HL-60/S4 (cell line): Measurements from ENCODE around the gene ELOVL5.
"Not testable (repeated sequence)": the region's sequence is repeated elsewhere in the genome, so short reads cannot be mapped to it uniquely, and the experiment has no call there.

Experiments used
- in situ Hi-C: fragments of 300-500 bp; cut with MboI; formaldehyde crosslinking; loops from 2 replicates; pipeline ENCODE4 v1.14.3; 2022; ENCODE audit warnings: low sequenced_read_pairs

Gene ELOVL5

DNA sequence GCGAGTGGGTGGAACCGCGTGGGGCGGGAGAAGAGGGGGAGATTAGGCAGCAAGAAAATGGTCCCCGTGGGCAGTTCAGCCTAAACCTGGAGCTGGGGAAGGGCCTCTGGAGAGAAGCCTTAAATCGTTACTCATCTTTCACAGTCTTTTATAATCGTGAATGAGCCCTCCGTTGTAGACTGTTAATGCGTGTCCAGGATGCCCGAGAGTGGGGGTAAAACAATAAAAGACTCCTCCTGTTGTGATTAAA lies 11.0 kb upstream of the ELOVL5 start:
- in situ Hi-C loops, result no loop called here

- in situ Hi-C loops, result no loop called here
Measured at GRCh38 chr6:53359095-53359842, 10.5 kb upstream of the ELOVL5 start.

DNA sequence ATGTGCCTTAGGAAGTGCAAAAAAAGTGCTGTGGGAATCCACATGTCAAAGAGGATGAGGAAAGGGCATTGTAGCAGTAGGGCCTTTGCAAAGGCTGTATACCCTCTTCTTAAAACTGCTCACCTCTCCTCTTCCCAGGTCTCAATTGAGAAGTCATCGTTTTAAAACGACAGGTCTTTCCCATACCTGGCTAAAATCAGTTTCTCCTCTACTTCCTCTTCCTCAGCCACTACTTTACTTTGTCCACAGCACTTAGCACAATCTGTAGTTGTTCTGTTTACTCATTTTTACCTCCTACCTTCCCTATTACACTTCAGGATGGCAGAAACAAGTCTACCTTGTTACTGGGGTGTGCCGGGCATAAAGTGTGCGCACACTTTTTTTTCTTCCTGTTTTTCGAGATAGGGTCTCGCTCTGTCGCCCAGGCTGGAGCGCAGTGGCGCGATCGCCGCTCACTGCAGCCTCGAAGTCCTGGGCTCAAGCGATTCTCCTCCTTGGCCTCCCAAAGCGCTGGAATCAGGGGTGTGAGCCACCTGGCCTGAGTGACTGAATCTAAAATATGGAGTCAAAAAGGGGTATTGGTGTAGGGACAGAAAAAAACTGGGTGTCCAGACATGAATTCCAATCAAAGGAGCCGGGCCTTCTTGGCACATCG lies 9.8 kb upstream of the ELOVL5 start:
- in situ Hi-C loops, result no loop called here

DNA sequence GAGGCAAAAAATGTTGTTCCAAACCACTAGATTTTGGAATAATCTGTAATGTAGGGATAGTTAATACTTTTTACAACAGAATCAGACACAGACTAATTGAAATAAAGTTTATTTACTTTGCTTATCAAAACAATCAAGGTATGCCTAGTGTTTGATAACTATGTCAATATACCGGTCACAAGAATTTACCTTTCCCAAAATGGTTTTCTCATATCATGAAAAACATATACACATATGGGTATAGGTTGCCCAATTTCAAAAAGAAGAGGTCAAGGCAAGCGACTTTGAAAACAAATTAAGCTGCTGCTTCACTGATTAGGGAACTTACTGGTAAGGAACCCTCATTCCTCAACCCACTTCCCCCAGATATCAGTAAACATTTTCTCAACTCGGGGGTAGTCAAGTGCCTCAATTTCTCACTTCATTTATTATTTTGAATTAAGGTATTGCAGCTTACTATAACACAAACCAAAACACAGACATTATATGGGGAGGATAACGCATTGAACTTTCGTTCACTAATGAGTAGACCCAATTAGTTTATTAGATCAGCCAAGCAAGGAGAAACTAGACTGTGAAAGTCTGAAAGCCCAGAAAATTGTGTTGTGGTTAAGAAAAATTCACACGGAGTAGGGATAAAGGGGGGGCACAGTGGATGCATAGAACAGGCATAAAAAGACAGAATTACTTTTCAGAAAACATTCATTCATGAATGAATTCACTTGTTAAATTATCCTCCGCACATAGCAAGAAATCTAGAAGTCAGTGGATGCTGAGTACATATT lies 9.0 kb upstream of the ELOVL5 start:
- in situ Hi-C loops, result no loop called here

- in situ Hi-C loops, result no loop called here
Measured at GRCh38 chr6:53353624-53354023, 4.9 kb upstream of the ELOVL5 start.

DNA sequence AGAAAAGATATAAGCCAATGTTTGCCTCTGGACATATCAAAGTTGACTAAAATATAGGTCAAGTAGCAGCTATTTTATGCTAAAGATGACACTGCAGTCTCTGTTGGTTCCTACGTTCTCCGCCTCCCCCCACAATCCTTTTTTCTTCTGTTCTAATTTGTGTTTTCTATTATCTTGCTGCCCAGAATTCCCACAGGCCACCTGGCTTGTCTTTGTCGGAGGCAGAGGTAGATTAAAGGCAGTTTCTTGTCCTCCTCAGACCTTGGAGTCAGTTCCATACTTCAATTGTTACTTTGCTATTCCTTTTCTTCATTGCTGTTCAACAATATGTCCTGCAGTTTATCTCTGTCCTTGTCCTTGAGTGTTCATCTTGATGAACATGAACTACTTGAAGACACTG lies 3.6 kb upstream of the ELOVL5 start:
- in situ Hi-C loops, result no loop called here

- in situ Hi-C loops, result no loop called here
Measured at GRCh38 chr6:53349209-53349693, 501 bp upstream of the ELOVL5 start.

DNA sequence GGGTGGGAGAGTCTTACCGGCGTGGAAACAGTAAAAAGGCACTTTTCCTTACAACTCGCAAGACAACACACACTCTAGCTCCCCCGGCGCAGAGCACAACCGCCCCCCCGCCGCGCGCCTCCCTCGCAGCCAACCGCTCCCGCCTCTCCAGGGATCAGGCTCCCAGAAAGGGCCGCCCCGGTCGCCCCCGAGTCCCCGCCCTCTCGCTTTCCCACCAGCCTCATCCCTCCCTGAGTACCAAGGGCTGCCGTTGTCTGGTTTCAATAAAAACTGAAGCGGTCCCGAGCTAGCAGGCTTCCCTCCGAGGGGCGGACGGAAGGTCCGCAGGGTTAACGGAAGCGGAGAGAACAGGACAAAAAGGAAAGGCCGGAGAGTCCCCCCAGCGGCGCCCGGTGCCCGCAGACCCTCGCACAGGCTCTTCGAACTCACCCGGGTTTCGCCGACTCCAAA lies 804 bp downstream of the ELOVL5 start:
- in situ Hi-C loops, result no loop called here

DNA sequence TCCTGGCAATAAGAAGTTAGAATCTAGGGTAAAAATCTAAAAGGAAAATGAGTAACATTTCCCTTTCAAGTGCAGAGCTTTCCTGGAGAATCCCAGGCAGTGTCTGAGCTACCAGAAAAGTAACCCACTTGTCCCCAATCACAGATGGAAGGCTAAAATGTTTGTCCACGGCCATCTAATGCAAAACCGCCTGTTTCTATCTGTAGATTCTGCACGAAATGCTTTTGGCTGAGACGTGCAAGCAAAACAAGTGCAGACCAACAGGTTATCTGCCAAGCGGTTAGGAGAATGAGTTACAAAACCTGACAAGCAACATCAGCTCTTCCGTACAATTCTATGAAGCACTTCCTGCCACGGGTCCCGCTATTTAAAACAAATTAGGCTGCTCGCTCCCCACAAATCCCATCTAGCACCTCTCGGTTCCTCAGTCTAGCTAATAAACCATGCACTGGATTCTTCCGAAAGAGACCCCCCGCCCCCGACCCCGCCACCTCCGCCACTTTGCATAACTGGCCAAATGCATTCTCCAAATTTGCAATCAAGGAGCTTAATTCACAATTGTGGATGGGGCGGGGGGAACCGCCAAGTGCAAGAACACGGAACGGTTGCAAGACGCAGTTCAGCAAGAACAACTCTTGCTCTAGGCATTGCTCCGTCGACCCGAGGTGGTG lies 1.4 kb downstream of the ELOVL5 start:
- in situ Hi-C loops, result no loop called here

GRCh38 chr6:53346049-53346448 lies 2.7 kb downstream of the ELOVL5 start:
- in situ Hi-C loops, result not testable (repeated sequence)

GRCh38 chr6:53344969-53345368 lies 3.8 kb downstream of the ELOVL5 start:
- in situ Hi-C loops, result no loop called here

DNA sequence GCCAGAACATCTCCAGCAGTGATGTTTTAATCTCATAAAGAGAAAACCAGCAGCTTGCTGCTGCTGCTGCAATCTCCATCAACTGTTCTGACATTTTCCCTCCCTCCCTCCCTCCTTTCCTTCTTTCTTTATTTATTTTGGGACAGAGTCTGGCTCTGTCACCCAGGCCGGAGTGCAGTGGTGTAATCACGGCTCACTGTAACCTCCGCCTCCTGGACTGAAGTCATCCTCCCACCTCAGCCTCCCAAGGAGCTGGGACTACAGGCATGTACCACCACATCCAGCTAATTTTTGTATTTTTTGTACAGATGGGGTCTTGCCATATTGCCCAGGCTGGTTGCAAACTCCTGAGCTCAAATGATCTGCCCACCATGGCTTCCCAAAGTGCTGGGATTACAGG lies 5.7 kb downstream of the ELOVL5 start:
- in situ Hi-C loops, result no loop called here

- in situ Hi-C loops, result no loop called here
Measured at GRCh38 chr6:53342217-53342616, 6.5 kb downstream of the ELOVL5 start.

DNA sequence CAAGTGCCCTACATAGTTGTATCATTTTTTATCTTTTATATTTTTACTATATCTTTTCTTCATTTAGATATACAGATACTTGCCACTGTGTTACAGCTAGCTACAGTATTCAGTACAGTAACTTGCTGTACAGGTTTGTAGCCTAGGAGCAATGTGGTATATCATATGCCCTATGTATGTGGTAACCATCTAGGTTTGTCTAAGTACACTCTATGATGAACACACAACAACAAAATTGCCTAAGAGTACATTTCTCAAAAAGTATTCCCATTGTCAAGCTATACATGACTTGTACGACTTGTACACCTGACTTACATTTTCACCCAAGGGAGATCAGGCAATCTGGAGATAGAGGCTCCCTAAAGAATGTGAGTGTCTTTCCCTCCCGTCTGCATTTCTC lies 8.2 kb downstream of the ELOVL5 start:
- in situ Hi-C loops, result no loop called here

GRCh38 chr6:53339424-53339823 lies 9.3 kb downstream of the ELOVL5 start:
- in situ Hi-C loops, result no loop called here

- in situ Hi-C loops, result no loop called here
Measured at GRCh38 chr6:53338304-53338703, 10.4 kb downstream of the ELOVL5 start.

DNA sequence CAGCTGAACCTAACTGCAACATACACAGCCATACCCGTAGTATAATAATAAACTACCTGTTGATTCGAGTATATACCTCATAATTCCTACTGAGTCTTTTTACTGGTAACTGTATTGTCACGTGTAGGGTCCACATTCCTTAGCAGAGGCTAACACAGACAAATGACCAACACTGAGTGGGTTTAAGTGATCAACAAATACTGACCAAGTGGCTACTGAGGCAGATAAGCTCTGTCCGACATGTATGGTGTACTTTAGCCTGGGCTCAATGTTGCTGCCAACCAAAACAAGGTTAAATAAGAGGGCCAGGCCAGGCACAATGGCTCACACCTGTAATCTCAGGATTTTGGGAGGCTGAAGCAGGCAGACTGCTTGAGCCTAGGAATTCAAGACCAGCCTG lies 12.7 kb downstream of the ELOVL5 start:
- in situ Hi-C loops, result no loop called here

DNA sequence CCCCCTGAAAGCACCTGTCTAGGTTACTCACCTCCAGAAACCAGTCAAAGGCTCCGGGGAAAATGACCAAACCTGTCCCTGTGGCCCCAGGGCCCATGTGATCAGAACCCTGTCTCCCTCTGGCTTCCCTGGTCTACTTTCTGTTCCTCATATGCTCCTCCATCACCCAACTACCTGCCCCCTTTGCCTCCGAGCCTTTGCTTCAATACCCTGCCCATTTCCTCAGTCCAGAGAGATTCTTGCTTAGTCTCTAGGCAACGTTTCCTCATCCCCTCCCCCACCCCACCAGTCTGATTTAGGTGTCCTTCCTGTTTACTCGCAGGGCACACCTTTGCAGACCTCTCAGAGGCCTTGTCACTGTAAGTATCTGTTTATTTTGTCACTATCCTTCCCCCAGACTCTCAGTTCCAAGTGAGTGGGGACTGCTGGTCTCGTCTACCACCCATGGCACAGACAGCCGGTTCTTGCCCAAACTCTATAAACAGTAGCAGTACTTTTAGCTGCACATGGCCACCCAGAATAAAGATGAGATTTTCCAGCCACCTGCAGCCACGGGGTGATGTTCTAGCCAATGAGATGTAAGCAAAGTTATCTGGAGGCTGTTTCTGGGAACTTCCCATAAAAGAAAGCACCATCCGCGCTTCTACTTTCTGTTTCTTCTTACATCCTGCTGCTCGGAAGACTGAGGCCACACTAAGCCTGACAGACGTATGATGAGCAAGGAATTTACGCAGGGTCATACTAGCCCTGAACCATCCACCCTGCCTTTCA lies 13.3 kb downstream of the ELOVL5 start:
- in situ Hi-C loops, result no loop called here

DNA sequence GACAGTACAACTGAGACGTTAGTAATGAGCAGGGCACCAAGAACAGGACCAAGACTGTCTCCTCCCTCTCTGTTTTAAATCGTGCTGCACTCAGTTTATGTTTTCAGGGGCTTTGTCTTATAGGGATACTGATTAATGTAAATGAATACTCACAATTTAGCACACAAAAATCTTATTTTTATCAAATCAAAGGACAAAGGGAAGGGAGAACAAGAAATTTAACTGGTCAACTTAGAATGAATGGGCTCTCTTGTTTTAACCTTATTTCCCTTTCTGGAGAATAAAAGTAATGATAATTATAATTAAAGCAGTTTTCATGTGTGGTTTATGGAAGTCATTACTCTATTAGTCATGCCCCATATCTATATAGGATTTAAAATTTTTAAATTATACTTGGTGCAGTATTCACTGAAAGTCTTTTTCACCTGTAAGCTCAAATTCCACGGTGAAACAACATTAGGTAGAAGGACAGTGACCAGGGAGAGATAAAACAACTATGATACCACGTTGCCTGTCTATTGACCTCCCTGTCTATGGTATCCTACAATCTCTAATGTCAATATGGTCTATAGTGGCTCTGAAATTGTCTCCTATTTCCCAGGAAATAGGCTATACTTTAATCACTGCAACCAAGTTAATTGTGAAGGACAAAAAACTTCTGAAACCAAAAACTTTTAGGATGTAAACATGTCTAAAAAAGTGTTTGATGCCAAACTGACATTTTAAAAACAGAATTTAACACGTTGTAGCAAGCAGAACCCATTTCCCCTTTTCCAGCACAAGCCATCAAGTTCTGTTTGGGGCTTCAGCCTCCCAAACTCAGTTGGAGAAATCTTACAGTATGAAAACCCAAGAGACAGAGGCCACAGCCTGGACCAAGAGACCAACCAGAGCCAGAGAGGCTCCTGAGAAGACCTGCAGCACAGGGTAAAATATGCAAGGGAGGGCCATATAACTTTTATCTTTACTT lies 15.0 kb downstream of the ELOVL5 start:
- in situ Hi-C loops, result no loop called here

DNA sequence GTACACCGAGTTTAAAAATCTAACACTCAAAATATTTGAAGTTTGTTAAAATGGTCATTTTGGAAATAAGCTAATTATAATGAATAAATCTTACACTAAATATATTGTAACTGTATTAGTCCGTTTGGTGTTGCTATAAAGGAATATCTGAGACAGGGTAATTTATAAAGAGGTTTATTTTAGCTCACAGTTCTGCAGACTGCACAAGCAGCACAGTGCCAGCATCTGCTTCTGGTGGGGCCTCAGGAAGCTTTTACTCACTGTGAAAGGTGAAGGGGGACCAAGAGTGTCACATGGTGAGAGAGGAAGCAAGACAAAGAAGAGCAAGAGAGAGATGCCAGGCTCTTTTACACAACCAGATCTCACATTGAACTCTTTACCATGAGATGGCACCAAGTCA lies 17.1 kb downstream of the ELOVL5 start:
- in situ Hi-C loops, result no loop called here
